Osteoblast (primary cell): ENCODE results near the gene CYB5D1. TPM values are rescaled to one million over a fixed set of nuclear protein-coding genes. Genes with fewer than 3 reads are reported as not detected.
A peak's percentile ranks its signal among the peaks of the same experiment; 100 is the strongest.

Experiments used
- DNase-seq: peaks from one replicate; pipeline ENCODE4 v3.0.0; 2011; ENCODE audit warnings: low spot score, mixed read lengths; ENCODE audit not compliant: insufficient read length; ENCODE audit errors: missing footprints
- H2AFZ ChIP-seq: 2 replicates; pipeline ENCODE4 v1.6.0; 2011; ENCODE audit warnings: mild to moderate bottlenecking, low read length
- H3K27ac ChIP-seq: 2 replicates; pipeline ENCODE4 v1.5.1; 2011; ENCODE audit warnings: mild to moderate bottlenecking, low read depth, low read length, moderate library complexity
- H3K27me3 ChIP-seq: 2 replicates; pipeline ENCODE4 v1.6.0; 2012; ENCODE audit warnings: mild to moderate bottlenecking, control low read depth, inconsistent platforms, low read length, moderate library complexity; ENCODE audit not compliant: insufficient read depth
- H3K36me3 ChIP-seq: 2 replicates; pipeline ENCODE4 v1.5.1; 2011; ENCODE audit warnings: mild to moderate bottlenecking, low read length, control low read depth, moderate library complexity; ENCODE audit not compliant: insufficient read depth
- H3K4me1 ChIP-seq: 2 replicates; pipeline ENCODE4 v1.5.1; 2011; ENCODE audit warnings: mild to moderate bottlenecking, low read length, control low read depth, moderate library complexity; ENCODE audit not compliant: insufficient read depth
- H3K4me2 ChIP-seq: 2 replicates; pipeline ENCODE4 v1.6.0; 2011; ENCODE audit warnings: mild to moderate bottlenecking, low read length; ENCODE audit not compliant: insufficient read depth
- H3K4me3 ChIP-seq: fragments of 200-600 bp; sonication (generic); 3 replicates; pipeline ENCODE4 v1.5.1; 2012; ENCODE audit warnings: mild to moderate bottlenecking, low read length, inconsistent platforms; ENCODE audit not compliant: insufficient read depth
- H3K79me2 ChIP-seq: 2 replicates; pipeline ENCODE4 v1.6.0; 2012; ENCODE audit warnings: mild to moderate bottlenecking, low read length, control low read depth, inconsistent platforms; ENCODE audit not compliant: insufficient read depth
- H3K9me3 ChIP-seq: 2 replicates; pipeline ENCODE4 v1.5.1; 2011; ENCODE audit warnings: low read depth, low read length, control low read depth
- H4K20me1 ChIP-seq: 2 replicates; pipeline ENCODE4 v1.6.0; 2012; ENCODE audit warnings: mild to moderate bottlenecking, low read length, control low read depth; ENCODE audit not compliant: insufficient read depth
- total RNA-seq: library from RNA; depleted of rRNA; stranded (reverse); fragments of >200 nt; gene quantifications from 2 replicates; pipeline ENCODE4 v1.2.3, GENCODE V29; 2012
- TF ChIP-seq, protein P1 (sequence below): IDR thresholded peaks from 2 replicates; pipeline ENCODE4 v1.5.1; 2011; ENCODE audit warnings: mild to moderate bottlenecking, low read depth, low read length, moderate library complexity; ENCODE audit errors: extremely low read depth

Gene CYB5D1
- total RNA-seq, 1 donor = 10.5 TPM

GRCh38 chr17:7884581-7885366 is 27.0 kb downstream of the CYB5D1 start:
- Histone ChIP-seq H3K4me3 (peak overlapping the region; percentile 95), H3K79me2 (peaks cover 27% of the 10 kb centered on the region), H4K20me1 (peaks cover 18% of the 10 kb centered on the region), H2AFZ (no peak overlapping the region), H3K4me1 (peaks cover 42% of the 10 kb centered on the region), H3K9me3 (no peaks in the 10 kb centered on the region), H3K36me3 (peaks cover 28% of the 10 kb centered on the region), H3K4me2 (peak overlapping the region; percentile 97), H3K27ac (no peak overlapping the region), H3K27me3 (no peaks in the 10 kb centered on the region)
- TF ChIP-seq, protein P1, sequence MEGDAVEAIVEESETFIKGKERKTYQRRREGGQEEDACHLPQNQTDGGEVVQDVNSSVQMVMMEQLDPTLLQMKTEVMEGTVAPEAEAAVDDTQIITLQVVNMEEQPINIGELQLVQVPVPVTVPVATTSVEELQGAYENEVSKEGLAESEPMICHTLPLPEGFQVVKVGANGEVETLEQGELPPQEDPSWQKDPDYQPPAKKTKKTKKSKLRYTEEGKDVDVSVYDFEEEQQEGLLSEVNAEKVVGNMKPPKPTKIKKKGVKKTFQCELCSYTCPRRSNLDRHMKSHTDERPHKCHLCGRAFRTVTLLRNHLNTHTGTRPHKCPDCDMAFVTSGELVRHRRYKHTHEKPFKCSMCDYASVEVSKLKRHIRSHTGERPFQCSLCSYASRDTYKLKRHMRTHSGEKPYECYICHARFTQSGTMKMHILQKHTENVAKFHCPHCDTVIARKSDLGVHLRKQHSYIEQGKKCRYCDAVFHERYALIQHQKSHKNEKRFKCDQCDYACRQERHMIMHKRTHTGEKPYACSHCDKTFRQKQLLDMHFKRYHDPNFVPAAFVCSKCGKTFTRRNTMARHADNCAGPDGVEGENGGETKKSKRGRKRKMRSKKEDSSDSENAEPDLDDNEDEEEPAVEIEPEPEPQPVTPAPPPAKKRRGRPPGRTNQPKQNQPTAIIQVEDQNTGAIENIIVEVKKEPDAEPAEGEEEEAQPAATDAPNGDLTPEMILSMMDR = no peak
- peak; percentile 90 for DNase-seq

GRCh38 chr17:7885367-7886226 is 27.8 kb downstream of the CYB5D1 start:
- Histone ChIP-seq H3K4me3 (peak overlapping the region; percentile 95), H4K20me1 (peaks cover 20% of the 10 kb centered on the region), H3K9me3 (no peaks in the 10 kb centered on the region), H3K79me2 (peaks cover 32% of the 10 kb centered on the region), H2AFZ (peak overlapping the region; percentile 72), H3K36me3 (peaks cover 28% of the 10 kb centered on the region), H3K4me1 (peaks cover 44% of the 10 kb centered on the region), H3K27me3 (no peaks in the 10 kb centered on the region), H3K27ac (peak overlapping the region; percentile 75), H3K4me2 (peak overlapping the region; percentile 97)
- TF ChIP-seq, protein P1 = no peak
- DNase-seq = peak; percentile 97

GRCh38 chr17:7886227-7887037 is 28.6 kb downstream of the CYB5D1 start:
- no peaks in the 10 kb centered on the region for H3K27me3 ChIP-seq
- H2AFZ ChIP-seq = peak overlapping the region; percentile 76
- peak overlapping the region; percentile 75 for H3K27ac ChIP-seq
- H3K36me3 ChIP-seq = peaks cover 28% of the 10 kb centered on the region
- DNase-seq = peak; percentile 92
- peaks cover 36% of the 10 kb centered on the region for H3K79me2 ChIP-seq
- H3K4me3 ChIP-seq = peak overlapping the region; percentile 95
- TF ChIP-seq, protein P1 = no peak
- peaks cover 20% of the 10 kb centered on the region for H4K20me1 ChIP-seq
- peaks cover 44% of the 10 kb centered on the region for H3K4me1 ChIP-seq
- H3K4me2 ChIP-seq = peak overlapping the region; percentile 97
- H3K9me3 ChIP-seq = no peaks in the 10 kb centered on the region
